ENCODE data around the gene ISL2.
A peak's percentile ranks its signal among the peaks of the same experiment; 100 is the strongest.
"Not testable (repeated sequence)": the region's sequence is repeated elsewhere in the genome, so short reads cannot be mapped to it uniquely, and the experiment has no call there.

ISL2 gene

DNA sequence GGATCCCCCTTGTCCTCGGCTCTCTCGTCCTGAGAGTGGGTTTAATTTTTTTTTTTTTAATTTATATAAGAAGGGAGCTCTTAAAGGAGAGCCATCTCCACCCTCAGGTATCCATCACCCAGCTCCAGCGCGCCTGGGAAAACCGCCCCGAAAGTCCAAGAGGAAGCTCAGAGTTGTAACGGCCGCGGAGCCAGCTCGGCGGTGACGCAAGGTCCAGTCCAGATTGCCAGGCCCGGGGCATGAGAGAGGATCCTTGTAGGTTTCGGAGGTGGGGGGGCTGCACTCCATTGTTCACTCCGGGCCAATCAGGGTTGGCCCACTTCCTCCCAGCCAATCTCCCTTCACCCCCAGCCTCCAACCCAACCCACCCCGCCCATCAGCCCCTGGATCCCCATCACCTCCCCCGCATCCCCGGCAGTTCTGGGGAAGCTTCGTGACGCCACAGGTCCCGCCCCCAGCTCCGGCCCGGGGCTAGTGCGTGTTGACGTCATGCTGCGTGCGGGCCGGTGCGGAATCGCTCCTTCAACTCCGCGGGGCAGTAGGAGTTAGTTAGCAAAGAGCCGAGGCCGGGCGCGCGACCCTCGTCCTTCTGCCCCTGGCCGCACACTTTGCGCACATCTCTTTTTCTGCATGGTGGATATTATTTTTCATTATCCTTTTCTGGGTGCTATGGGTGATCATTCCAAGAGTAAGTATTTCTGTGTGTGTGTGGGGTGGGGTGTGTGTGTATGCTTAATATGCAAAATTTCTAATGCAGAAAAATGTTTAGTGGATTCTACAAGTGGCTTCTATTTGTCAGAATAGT is at the start of gene ISL2:
Gene ISL2, plus strand, starts transcription at position 520 of the 805 bp plus-strand sequence. Its CDS starts 111 bp downstream, at position 631.
- peak; percentile 59 to 83 for DNase-seq

DNA sequence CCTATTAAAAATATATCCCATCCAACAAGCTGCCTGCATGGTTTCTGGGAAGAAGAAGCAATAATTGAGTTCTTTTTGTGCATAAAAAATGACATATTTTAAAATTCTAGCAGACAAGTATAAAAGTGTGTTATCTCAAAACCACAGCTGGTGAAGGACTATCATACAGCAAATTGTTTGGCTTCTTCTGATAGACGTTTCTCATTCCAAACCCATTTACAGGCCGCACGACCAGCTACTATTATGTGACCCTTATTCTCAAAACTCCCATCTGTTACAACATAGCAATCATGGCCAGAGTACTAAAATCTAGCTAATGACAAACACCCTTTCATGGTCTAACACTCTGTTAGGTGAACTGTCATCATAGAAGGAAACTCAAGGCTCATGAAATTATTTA is 47.0 kb upstream of the ISL2 start:
- no peak for DNase-seq

DNA sequence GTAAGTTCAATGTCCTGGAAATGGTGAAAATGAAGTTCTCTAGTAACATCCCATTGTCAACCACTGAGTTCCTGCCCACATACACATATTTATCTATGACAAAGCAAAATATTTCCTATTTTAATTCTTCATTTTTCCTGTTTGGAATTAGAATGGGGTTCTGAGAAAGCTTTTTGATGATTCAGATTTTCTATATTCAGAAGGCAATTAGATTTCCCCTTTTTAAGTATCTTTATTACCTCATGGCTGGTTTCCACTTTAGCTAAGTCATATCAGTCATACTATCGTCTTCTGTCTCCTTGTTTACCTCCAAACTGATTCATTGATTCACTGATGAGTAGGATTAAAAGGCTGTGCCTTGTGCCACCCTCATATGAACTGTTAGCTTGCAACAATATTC is 43.2 kb upstream of the ISL2 start:
- no peak for DNase-seq

DNA sequence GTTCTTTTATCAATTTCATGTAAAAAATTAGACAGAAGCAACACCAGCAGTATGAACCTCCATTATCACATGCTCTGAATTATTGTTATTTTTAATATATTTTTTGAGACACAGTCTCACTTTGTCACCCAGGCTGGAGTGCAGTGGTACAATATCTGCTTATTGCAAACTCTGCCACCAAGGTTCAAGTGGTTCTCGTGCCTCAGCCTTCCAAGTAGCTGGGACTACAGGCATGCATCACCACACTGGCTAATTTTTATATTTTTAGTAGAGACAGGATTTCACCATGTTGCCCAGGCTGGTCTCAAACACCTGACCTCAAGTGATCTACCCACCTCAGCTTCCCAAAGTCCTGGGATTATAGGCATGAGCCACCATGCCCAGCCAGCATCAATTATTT is 42.1 kb upstream of the ISL2 start:
- DNase-seq: not testable (repeated sequence)

DNA sequence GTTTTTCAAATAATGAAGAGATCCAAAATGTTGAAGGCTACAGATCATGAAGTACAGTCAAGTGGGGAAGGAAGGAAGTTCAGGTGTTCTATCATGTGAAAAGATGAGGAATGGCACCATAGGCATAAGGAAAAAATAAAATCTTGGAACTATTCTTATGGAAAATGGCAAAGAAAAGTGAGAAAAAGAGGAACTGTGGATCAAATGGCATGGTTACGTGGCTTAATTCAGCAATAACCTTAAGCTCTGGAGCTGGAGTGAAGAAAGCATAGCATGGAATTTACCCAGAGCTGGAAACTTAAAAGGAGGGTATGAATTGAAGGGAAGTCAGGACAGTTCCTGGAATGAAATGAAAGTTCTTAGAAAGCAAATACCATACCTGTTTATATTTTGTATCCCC is 39.7 kb upstream of the ISL2 start:
- no peak for DNase-seq

- DNase-seq: not testable (repeated sequence)
Observed at GRCh38 chr15:76297951-76298350, 38.6 kb upstream of the ISL2 start.

DNA sequence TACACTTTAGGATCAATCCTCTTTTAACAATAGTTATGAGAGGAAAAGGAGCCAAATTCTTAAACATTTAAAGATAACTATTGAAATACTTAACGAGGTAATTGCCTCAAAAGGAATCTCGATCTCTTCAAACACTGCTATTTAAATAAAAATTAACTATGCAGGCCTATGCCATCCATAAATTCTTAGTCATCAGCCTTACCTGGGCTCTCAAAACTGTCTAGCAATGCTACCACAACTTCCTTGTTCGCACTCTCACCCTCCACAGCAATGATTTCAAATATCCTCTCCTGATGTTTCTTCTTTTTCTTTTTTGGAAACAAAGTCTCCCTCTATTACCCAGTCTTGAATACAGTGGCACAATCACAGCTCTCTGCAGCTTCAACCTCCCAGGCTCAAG is 37.6 kb upstream of the ISL2 start:
- no peak for DNase-seq

GRCh38 chr15:76299786-76300185 is 36.8 kb upstream of the ISL2 start:
- no peak for DNase-seq

DNA sequence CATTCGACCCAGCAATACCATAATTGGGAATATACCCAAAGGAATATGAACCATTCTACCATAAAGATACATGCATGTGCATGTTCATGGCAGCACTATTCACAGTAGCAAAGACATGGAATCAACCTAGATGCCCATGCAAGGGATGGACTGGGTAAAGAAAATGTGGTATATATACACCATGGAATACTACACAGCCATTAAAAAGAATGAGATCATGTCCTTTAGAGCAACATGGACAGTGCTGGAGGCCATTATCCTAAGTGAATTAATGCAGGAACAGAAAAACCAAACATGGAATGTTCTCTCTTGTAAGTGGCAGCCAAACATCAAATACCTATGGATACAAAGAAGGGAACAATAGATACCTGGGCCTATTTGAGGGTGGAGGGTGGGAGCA is 32.7 kb upstream of the ISL2 start:
- DNase-seq: no peak

DNA sequence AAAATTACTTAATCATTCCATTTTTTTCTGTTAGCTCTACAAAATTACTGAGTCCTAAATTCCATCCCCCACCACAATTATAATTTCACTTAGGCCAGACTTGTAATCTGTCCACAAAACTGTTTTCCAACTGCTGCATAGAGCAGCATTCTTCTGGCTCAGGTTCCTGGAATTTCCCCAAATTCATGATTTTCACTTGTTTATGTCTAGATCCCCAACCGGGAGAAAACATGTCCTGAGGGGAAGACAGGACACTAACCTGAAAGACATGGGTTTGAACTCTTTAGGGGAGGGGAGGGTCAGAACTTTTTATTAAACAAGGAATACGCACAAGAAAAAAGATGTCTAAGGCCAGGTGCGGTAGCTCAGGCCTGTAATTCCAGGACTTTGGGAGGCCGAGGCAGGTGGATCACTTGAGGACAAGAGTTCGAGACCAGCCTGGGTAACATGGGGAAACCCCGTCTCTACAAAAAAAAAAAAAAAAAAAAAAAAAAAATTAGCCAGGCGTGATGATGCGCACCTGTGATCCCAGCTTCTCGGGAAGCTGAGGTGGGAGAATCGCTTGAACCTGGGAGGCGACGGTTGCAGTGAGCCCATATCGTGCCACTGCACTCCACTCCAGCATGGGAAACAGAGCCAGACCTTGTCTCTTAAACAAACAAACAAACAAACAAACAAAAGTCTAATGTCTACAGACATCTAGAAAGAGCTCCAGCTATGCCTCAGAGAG is 26.8 kb upstream of the ISL2 start:
- no peak for DNase-seq

- DNase-seq: no peak
Observed at GRCh38 chr15:76310475-76311099, 26.0 kb upstream of the ISL2 start.

- peak; percentile 91 to 97 for DNase-seq
Observed at GRCh38 chr15:76311100-76311953, 25.2 kb upstream of the ISL2 start, which contains the start of gene ETFA. Gene ETFA (minus strand): TSS chr15:76311469. CDS start chr15:76311388, 81 bp downstream.

DNA sequence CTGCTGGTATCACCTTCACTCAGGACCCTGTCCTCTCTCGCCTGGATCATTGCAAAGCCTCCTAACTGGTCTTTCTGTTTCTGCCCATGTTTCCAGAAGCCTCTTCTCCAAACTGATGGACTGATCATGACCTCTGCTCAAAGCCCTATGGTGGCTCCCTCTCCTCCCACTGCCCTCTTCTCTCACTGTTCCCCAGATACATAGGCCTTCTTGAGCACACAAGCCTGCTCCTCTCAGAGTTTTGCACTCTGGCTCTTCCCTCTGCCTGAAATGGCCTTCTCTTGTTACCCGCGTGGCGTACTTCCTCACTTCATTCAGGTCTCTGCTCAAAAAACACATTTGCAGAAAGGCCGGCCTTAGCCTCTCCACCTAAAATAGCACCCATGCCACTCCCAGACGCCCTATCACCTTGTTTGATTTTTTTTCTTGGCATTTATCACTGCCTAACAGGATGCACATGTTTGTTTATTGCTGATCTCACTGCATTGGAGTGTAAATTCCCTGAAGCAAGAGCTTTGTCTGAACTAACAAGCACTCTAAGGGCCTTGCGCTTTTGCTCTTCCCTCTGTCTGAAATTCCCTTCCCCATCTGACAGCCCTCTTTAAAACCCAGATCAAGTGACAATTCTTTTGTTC is 23.9 kb upstream of the ISL2 start:
- no peak for DNase-seq

DNA sequence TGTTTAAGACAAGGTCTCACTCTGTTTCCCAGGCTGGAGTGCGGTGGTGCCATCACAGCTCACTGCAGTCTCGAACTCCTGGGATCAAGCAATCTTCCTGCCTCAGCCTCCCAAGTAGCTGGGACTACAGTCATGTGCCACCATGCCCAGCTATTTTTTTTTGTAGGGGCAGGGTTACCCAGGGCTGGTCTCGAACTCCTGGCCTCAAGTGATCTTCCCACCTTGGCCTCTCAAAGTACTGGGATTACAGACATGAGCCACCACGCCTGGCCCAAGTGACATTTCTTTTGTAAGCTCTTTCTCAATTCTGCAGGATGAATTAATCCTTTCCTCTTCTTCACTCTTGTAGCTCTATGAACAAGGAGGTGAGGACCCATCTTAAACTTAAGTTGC is 23.4 kb upstream of the ISL2 start:
- not testable (repeated sequence) for DNase-seq

GRCh38 chr15:76313731-76314130 is 22.8 kb upstream of the ISL2 start:
- DNase-seq: no peak

GRCh38 chr15:76320012-76320411 is 16.6 kb upstream of the ISL2 start:
- DNase-seq: no peak

- no peak for DNase-seq
Observed at GRCh38 chr15:76321171-76321570, 15.4 kb upstream of the ISL2 start.

DNA sequence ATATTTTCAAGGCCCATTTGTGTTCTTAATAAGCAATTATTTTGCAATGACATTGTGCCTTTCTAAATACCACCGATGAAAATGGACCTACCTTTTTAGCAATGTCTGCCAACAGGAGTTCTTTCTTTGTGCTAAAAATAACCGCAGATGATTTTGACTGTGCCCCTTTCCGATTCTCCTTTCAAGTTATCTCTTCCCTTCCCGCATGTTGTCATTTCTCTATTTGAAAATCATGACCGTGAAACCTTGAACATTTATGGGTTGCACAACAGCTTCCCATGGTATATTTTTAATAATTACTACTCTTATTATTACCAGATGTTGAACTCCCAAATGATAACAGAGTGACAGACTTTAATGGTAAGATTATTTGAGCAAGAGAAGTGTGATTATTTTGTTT is 15.0 kb upstream of the ISL2 start:
- DNase-seq: no peak

- no peak for DNase-seq
Observed at GRCh38 chr15:76324066-76324465, 12.5 kb upstream of the ISL2 start.

- DNase-seq: no peak
Observed at GRCh38 chr15:76325704-76326103, 10.9 kb upstream of the ISL2 start.

DNA sequence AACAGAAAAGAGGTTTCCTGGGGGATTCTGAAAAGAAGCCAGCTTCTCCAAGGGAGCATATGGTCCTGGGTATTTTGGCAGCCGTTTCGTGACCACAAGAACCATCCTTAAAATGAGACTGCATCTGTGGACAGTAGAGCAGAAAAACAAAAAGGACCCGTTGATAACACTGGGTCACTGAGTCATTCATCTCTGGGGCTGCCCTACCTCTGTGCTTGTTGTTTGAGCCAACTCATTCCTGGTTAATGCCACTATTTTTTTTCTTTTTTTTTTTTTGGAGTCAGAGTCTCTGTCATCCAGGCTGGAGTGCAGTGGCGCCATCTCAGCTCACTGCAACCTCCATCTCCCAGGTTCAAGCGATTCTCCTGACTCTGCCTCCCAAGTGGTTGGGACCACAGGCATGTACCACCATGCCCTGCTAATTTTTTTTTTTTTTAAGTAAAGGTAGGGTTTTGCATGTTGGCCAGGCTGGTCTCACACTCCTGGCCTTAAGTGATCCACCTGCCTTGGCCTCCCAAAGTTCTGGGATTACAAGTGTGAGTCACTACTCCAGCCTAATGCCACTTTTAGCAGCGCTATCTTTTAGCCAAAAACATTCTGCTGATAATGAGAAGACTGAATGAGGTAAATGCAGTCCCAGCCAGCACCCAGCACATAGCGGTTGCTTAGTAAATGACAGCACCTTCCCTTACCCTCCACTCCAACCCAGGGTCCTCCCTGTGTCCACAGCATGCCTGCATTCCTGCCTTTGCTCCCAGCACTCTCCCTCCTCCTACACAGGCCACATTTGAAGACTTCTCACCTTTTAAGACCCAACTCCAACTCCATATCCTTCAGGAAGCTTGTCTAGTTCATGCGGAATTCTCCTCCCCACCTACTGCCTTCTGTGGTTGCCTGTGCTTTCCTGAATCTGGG is 9.1 kb upstream of the ISL2 start:
- no peak for DNase-seq
